Activated CD4-positive, alpha-beta T cell treated with anti-CD3 and anti-CD28 coated beads, Interleukin-2, amount 50 U/mL, for 24 hours (primary cell): Measurements from ENCODE around the gene CCL16.
"Not testable (repeated sequence)": the region's sequence is repeated elsewhere in the genome, so short reads cannot be mapped to it uniquely, and the experiment has no call there.

Experiments
- DNase-seq, 2 donors: peaks; one replicate each; pipeline ENCODE4 v3.0.0-alpha.2; 2020; ENCODE audit warnings: low read depth in 1 of 2, low spot score in 1 of 2

CCL16 gene

DNA sequence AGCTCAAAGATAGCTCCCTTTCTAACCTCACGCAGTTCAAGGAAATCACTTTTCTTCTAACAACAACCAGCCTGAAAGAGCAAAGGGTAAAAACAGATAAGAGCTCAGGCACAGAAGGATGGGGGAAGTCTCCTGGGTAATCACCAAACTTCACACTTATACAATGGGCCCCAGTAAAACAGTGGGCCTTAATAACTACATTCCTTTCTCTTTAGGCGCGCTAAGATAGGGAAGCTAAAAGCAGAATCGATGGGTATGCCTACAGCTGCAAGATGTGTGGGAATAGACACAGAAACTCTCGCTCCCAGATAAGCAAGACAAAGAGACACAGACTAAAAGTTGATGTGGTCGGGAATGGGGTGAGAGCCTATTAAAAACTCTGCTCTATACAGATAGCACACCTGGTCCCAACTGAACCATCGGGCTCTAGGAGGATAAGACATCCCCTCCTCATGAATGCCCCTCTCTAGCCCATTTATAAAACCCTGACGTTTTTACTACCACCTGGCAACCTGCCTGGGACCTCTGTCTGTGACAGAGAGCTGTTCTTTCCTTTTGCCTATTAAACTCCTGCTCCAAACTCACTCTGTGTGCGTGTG, 38.6 kb downstream of the CCL16 start:
- DNase-seq, result no peak

DNA sequence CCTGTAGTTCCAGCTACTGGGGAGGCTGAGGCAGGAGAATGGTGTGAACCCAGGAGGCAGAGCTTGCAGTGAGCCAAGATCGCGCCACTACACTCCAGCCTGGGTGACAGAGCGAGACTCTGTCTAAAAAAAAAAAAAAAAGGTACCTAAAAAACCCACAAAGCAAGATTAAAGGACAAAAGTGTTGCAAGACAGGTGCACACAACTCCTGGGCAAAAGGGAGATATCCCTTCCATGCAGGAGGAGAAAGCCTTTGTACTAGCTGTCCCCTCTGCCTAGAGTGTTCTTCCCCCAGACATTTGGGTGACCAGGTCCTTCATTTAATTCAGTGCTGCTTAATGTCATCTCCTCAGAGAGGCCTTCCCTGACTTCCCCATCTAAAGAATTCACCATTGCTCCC, 42.8 kb downstream of the CCL16 start:
- not testable (repeated sequence) for DNase-seq

DNA sequence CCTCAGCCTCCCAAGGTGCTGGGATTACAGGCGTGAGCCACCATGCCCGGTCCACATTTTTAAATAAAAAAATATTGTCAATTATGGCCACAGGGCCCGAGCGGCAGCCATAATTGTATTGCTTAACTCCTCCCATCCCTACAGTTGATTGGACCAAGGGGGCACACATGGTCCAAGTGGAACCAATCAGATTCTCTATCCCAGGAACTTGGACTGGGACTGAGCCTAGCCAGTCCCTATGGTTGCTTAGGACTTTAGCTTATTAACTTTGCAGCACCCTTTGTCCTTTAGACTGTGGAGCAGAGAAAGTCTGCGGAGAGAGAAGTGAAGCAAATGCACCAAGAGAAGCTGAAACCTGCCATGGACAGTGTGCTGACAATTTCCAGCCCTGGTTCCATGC, 45.2 kb downstream of the CCL16 start:
- no peak for DNase-seq

DNA sequence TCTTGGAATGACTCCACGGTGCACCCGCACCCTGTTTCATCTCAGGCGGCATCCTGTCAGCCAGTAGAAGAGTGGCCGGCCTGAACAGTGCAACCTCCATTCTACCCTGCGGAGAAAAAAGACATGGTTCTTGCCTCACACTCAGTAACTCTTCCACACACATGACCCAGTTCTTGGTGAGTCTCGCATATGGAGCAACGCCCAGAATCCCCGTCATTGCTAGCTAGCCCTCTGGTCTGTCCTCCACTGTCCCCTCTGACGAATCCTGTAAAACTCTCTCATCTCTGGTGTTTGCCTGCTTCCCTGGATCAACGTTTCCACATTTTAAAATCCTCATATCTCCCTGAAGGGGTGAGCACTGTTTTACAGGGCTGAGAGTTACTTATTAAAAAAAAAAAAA, 46.5 kb downstream of the CCL16 start:
- no peak for DNase-seq

DNA sequence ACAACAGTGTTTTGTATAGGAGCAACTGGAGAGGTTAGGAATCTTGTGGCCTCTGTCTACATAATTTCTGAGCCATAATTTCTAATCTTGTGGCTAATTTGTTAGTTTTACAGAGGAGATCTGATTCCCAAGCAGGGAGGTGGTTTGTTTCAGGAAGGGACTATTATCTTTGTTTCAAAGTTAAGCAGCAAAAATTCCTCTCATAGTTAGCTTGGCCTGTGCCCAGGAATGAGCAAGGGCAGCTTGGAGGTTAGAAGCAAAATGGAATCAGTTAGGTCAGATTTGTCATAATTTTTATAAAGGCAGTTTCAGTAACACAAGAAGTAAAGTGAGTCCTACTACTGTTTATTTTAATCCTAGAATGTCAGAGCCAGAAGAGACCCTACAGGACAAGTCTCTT, 48.7 kb downstream of the CCL16 start:
- no peak for DNase-seq

DNA sequence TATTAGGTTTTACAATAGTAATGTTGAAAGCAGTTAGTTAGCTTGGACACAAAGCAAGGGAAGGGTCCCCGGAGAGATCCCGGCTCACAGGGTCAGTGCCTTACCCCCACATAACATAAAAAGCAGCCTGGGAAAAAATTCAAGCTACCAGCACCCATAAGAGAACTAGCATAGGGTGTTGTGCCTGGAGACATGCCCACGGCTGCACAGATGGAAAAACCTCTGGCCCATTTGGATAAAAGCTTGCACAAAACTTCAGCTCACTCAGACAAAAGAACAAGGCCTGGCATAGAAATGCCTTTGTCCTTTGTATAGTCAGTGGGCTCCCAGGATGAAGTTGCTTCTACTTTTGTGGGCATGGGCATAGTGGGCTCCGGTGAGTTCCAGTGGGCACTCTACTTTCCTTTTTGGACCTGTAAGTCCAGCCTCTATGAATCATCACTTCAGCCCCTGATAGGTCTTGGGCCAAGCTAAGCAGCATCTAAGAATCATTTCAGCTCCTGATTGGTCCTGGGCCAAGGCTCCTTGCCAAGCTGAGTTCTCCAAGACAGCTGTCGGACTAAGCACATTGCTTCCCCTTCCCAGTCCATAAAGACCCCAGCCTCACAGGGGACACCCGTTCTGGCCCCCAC, 49.4 kb downstream of the CCL16 start:
- DNase-seq, result no peak

DNA sequence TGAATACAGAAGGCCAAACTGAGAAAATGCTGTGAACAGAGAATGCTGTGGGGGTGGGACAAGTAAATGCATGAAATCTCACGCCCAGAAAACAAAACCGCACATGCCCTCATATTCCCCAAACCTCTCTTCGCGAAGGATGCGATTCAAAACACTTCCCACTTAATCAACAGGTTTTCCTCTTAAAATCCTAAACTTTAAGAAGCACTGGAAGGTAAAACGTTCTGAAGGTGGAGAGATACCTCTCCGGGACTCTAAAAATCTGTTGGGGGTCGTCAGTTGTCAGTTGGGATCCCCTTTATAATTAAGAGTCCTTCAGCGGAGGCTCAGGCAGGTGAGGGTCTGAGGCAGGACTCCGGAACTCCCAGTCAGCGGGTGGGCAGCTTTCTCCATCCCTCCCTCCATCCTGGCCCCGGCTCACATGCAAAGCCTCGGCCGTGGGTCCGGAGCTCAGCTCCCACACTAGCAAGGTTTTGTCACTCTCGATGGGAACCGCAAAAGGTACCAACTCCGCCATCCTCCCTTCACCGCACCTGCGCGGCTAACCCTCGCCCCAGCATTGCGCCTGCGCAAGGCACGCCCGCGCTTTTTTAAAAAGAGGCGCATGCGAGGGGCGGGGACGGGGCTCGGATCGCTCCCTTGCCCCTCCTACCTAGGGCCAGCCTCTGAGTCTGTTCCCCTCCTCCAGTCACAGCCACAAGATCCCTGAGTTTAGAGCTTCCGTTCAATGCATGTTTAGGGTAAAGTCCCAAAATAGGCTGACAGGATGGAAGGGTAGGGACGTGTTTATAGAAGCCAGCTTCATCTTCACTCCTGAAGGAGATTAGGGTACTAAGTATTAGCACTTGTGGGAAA, 50.9 kb downstream of the CCL16 start, which contains the start of gene RDM1:
Gene RDM1 (minus strand): TSS at position 563 of the 855 bp plus-strand sequence. CDS start 46 bp downstream, at position 517.
- peak; percentile 64 to 75 for DNase-seq

DNA sequence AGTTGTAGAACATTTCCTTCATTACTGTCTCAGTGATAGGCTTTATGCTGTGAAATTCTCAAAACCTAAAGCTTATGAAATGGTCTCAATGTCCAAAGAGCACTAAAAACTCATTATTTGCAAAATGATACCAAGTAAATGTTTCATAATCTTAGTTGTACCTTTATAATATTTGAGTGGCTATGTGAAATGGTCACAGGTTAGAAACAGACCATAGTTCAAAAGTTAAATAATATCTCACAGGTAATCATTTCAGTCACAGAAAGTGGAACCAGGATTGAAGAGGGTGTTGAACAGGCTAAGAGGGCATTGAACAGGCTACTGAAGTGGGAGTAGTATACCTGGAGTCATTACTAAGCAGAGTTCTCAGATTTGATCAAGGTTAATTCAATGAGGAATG, 53.6 kb downstream of the CCL16 start:
- no peak for DNase-seq
